PC-3 (cell line): ENCODE measurements around the gene SMPD3. TPM values are rescaled to one million over a fixed set of nuclear protein-coding genes. Genes with fewer than 3 reads are reported as not detected.

ENCODE experiments used
- ATAC-seq: fragments of 200-7000 bp; cut with Tn5 transposase; 2 replicates; pipeline ENCODE4 v1.9.1; 2020; ENCODE audit warnings: mild to moderate bottlenecking, moderate library complexity
- BruUV-seq: library from RNA; stranded (reverse); fragments of 400-500 nt; replicated peaks from 2 replicates; lab custom pipeline; 2021; lab: Mats Ljungman, UMichigan
- CTCF ChIA-PET: fragments of 300-600 bp; sonication (Branson Sonifier 250); formaldehyde crosslinking; loops from one replicate; lab custom pipeline; 2022; ENCODE audit warnings: antibody characterized with exemption; lab: Charles Lee
- POLR2A ChIA-PET: fragments of 300-600 bp; sonication (Branson Sonifier 250); formaldehyde crosslinking; loops from one replicate; lab custom pipeline; 2022; ENCODE audit warnings: antibody characterized with exemption; ENCODE audit not compliant: unreplicated experiment; lab: Charles Lee
- DNase-seq: peaks from one replicate; pipeline ENCODE4 v3.0.0-alpha.2; 2015
- H2AFZ ChIP-seq: fragments of 300-600 bp; sonication (generic); 2 replicates; pipeline ENCODE4 v1.6.0; 2016; ENCODE audit warnings: antibody characterized with exemption, low read length
- H3F3A ChIP-seq: fragments of 300-600 bp; sonication (generic); one replicate; pipeline ENCODE4 v1.6.0; 2017; ENCODE audit warnings: antibody characterized with exemption, low read length, control low read depth, mild to moderate bottlenecking; ENCODE audit not compliant: unreplicated experiment
- H3K27ac ChIP-seq: fragments of 300-600 bp; sonication (generic); 2 replicates; pipeline ENCODE4 v1.5.1; 2016; ENCODE audit warnings: mild to moderate bottlenecking, low read length
- H3K27me3 ChIP-seq: fragments of 300-600 bp; sonication (generic); 2 replicates; pipeline ENCODE4 v1.6.1; 2016; ENCODE audit warnings: low read length, mixed read lengths
- H3K36me3 ChIP-seq: fragments of 300-600 bp; sonication (generic); 2 replicates; pipeline ENCODE4 v1.6.1; 2016; ENCODE audit warnings: low read depth, mixed run types, low read length, mixed read lengths
- H3K4me1 ChIP-seq: fragments of 300-600 bp; sonication (generic); 2 replicates; pipeline ENCODE4 v1.5.1; 2016; ENCODE audit warnings: low read length; ENCODE audit not compliant: insufficient read depth
- H3K4me2 ChIP-seq: fragments of 300-600 bp; sonication (generic); 2 replicates; pipeline ENCODE4 v1.6.0; 2016; ENCODE audit warnings: low read length
- H3K4me3 ChIP-seq: fragments of 300-600 bp; sonication (generic); 2 replicates; pipeline ENCODE4 v1.5.1; 2016; ENCODE audit warnings: mild to moderate bottlenecking, low read length, mixed read lengths
- H3K79me2 ChIP-seq: fragments of 300-600 bp; sonication (generic); 2 replicates; pipeline ENCODE4 v1.6.1; 2017; ENCODE audit warnings: low read length, mixed read lengths
- H3K9ac ChIP-seq: fragments of 300-600 bp; sonication (generic); 2 replicates; pipeline ENCODE4 v1.6.0; 2016; ENCODE audit warnings: mild to moderate bottlenecking, low read length
- H3K9me2 ChIP-seq: fragments of 300-600 bp; sonication (generic); replicated peaks from 2 replicates; pipeline ENCODE4 v1.6.1; 2016; ENCODE audit warnings: mixed run types, low read length, mixed read lengths
- H3K9me3 ChIP-seq: fragments of 300-600 bp; sonication (generic); 2 replicates; pipeline ENCODE4 v1.6.1; 2016; ENCODE audit warnings: low read length, mixed read lengths
- H4K20me1 ChIP-seq: fragments of 300-600 bp; sonication (generic); 2 replicates; pipeline ENCODE4 v1.6.1; 2016; ENCODE audit warnings: low read length, mixed read lengths
- EZH2 ChIP-seq: fragments of 300-600 bp; sonication (generic); IDR thresholded peaks from one replicate; pipeline ENCODE4 v1.6.1; 2017; ENCODE audit warnings: antibody characterized with exemption, mild to moderate bottlenecking, low read length; ENCODE audit not compliant: unreplicated experiment
- EZH2phosphoT487 ChIP-seq: fragments of 300-600 bp; sonication (generic); IDR thresholded peaks from 2 replicates; pipeline ENCODE4 v1.6.1; 2018; ENCODE audit warnings: mild to moderate bottlenecking, antibody characterized with exemption, low read length, borderline replicate concordance
- intact Hi-C: fragments of 100-400 bp; cut with micrococcal nuclease; formaldehyde crosslinking; loops from 2 replicates; pipeline ENCODE4 v1.9.0; 2023
- total RNA-seq: library from RNA; depleted of rRNA; stranded (reverse); fragments of >200 nt; gene quantifications from 2 replicates; pipeline ENCODE4 v1.2.3, GENCODE V29; 2014
- TF ChIP-seq, protein P1 (sequence below): fragments of 300-600 bp; sonication (generic); conservative IDR thresholded peaks from 2 replicates; pipeline ENCODE4 v1.5.1; 2017; ENCODE audit warnings: antibody characterized with exemption, low read depth, mild to moderate bottlenecking, low read length

Gene SMPD3
- total RNA-seq, 1 experiment from 2014 or later = not detected

DNA sequence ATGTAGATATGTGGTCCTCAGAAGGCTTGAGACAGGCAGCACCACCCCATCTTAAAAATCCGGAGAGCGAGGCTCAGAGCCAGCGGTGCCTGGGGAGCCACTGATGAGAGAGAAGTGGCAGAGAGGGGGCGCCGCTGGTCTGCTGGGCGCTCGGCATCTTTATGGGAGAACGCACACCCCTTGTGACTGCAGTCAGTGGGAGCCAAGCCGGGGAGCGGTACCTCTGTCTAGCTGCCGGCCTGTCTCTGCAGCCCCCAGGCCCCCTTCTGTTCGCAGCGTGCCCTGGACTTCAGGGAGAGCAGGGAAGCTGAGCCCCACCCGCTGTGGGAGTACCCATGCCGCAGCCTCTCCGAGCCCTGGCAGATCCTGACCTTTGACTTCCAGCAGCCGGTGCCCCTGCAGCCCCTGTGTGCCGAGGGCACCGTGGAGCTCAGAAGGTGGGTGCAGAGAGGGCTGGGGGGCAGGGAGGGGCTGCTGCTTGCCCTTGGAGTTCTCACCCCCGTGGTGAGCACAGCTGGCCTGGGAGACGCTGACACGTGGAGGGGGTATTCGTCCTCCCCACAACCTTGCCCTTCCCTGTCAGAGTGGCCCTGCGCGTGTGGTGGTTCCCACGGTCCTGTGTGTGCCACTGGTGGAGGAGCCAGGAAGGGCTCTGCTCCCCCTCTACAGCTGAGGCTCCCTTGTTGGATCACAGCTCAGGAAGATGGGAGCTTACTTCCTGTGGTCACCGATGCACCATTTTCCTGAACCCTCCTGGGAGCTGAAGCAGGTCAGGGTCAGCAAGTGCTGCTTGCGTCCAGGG, 92.7 kb downstream of the SMPD3 start:
- Histone ChIP-seq H4K20me1 (no peaks in the 10 kb centered on the region), H3K79me2 (no peaks in the 10 kb centered on the region), H2AFZ (no peak overlapping the region), H3K4me1 (no peaks in the 10 kb centered on the region), H3K27me3 (no peaks in the 10 kb centered on the region), H3K9me3 (no peaks in the 10 kb centered on the region), H3K9me2 (no peaks in the 10 kb centered on the region), H3F3A (no peaks in the 10 kb centered on the region), H3K27ac (no peak overlapping the region), H3K36me3 (no peaks in the 10 kb centered on the region), H3K4me2 (no peak overlapping the region), H3K9ac (no peak overlapping the region), H3K4me3 (no peak overlapping the region)
- no peak for ATAC-seq
- DNase-seq = no peak
- no TSS peak for BruUV-seq
- POLR2A ChIA-PET = no interaction called here
- intact Hi-C loops = no loop called here
- CTCF ChIA-PET = no interaction called here
- TF ChIP-seq EZH2phosphoT487 (no peak), EZH2 (no peak)
- TF ChIP-seq, protein P1, sequence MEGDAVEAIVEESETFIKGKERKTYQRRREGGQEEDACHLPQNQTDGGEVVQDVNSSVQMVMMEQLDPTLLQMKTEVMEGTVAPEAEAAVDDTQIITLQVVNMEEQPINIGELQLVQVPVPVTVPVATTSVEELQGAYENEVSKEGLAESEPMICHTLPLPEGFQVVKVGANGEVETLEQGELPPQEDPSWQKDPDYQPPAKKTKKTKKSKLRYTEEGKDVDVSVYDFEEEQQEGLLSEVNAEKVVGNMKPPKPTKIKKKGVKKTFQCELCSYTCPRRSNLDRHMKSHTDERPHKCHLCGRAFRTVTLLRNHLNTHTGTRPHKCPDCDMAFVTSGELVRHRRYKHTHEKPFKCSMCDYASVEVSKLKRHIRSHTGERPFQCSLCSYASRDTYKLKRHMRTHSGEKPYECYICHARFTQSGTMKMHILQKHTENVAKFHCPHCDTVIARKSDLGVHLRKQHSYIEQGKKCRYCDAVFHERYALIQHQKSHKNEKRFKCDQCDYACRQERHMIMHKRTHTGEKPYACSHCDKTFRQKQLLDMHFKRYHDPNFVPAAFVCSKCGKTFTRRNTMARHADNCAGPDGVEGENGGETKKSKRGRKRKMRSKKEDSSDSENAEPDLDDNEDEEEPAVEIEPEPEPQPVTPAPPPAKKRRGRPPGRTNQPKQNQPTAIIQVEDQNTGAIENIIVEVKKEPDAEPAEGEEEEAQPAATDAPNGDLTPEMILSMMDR = peak; percentile 33; the same call in 1 of the 2 replicates

GRCh38 chr16:68354816-68355215, 93.5 kb downstream of the SMPD3 start:
- no peaks in the 10 kb centered on the region for H3K9me2 ChIP-seq
- H3K79me2 ChIP-seq = no peaks in the 10 kb centered on the region
- H3K36me3 ChIP-seq = no peaks in the 10 kb centered on the region
- CTCF ChIA-PET = no interaction called here
- intact Hi-C loops = no loop called here
- POLR2A ChIA-PET = interaction anchor here (0.5 kb wide), 1 partner anchor 521 kb away, joined by 4 read pairs; no protein-coding TSS in a partner anchor
- H3K4me2 ChIP-seq = no peak overlapping the region
- H3K27me3 ChIP-seq = no peaks in the 10 kb centered on the region
- H3K4me1 ChIP-seq = no peaks in the 10 kb centered on the region
- BruUV-seq = no TSS peak
- no peak overlapping the region for H3K9ac ChIP-seq
- no peak overlapping the region for H2AFZ ChIP-seq
- H3K27ac ChIP-seq = no peak overlapping the region
- DNase-seq (no peak), ATAC-seq (no peak)
- H3K9me3 ChIP-seq = no peaks in the 10 kb centered on the region
- no peaks in the 10 kb centered on the region for H3F3A ChIP-seq
- H3K4me3 ChIP-seq = no peak overlapping the region
- TF ChIP-seq, protein P1 = no peak
- TF ChIP-seq EZH2phosphoT487 (no peak), EZH2 (no peak)
- no peaks in the 10 kb centered on the region for H4K20me1 ChIP-seq

DNA sequence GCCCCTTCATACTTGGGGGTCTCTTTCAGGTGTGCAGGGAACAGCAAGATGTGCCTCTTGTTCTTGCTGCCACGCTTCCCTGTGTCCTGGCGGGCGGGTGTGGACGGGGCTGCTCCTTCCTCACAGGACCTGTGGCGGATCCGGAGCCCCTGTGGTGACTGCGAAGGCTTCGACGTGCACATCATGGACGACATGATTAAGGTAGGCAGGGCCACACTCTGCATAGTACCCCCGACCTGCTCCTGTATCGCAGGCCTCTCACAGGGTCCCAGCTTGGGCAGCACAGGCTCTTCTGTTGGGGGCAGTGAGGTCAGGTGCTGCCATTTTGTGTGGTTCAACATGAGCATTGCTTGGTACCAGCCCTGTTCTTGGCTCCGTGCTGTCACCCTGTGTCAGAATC, 94.9 kb downstream of the SMPD3 start:
- no peaks in the 10 kb centered on the region for H3K36me3 ChIP-seq
- intact Hi-C loops = no loop called here

More for the DNA sequence above, 94.9 kb downstream of the SMPD3 start:
- no peaks in the 10 kb centered on the region for H3K4me1 ChIP-seq
- no peak overlapping the region for H3K4me2 ChIP-seq
- H2AFZ ChIP-seq = no peak overlapping the region
- POLR2A ChIA-PET = no interaction called here
- no peak overlapping the region for H3K9ac ChIP-seq
- H3K9me3 ChIP-seq = no peaks in the 10 kb centered on the region
- H3K9me2 ChIP-seq = no peaks in the 10 kb centered on the region
- H3K79me2 ChIP-seq = no peaks in the 10 kb centered on the region
- BruUV-seq = no TSS peak
- H3K27ac ChIP-seq = no peak overlapping the region
- no peak for TF ChIP-seq EZH2phosphoT487
- TF ChIP-seq EZH2 = no peak
- TF ChIP-seq, protein P1 = no peak
- H3K4me3 ChIP-seq = no peak overlapping the region
- CTCF ChIA-PET = no interaction called here
- H3F3A ChIP-seq = no peaks in the 10 kb centered on the region
- H4K20me1 ChIP-seq = no peaks in the 10 kb centered on the region
- H3K27me3 ChIP-seq = no peaks in the 10 kb centered on the region
- no peak for DNase-seq
- no peak for ATAC-seq
